NCI-H187 (cell line): ENCODE data around the gene MYO7A.
A peak's percentile ranks its signal among the peaks of the same experiment; 100 is the strongest.

ENCODE experiments used
- DNase-seq, 2 experiments: peaks; one replicate each; lab custom pipeline; 2025; lab: John Stamatoyannopoulos, UW

The MYO7A gene

DNA sequence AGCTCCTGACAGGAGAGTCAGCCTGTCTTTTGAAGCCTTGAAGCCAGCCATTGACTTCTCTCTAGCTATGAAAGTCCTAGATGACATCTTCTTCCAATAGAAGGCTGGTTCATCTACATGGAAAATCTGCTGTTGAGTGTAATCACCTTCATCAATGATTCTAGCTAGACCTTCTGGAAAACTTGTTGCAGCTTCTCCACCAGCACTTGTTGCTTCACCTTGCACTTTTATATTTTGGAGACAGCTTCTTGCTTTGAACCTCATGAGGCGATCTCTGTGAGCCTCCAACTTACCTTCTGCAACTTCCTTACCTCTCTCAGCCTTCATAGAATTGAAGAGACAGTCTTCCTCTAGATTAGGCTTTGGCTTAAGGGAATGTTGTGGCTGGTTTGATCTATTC is 58.3 kb downstream of the MYO7A start:
- DNase-seq = no peak

DNA sequence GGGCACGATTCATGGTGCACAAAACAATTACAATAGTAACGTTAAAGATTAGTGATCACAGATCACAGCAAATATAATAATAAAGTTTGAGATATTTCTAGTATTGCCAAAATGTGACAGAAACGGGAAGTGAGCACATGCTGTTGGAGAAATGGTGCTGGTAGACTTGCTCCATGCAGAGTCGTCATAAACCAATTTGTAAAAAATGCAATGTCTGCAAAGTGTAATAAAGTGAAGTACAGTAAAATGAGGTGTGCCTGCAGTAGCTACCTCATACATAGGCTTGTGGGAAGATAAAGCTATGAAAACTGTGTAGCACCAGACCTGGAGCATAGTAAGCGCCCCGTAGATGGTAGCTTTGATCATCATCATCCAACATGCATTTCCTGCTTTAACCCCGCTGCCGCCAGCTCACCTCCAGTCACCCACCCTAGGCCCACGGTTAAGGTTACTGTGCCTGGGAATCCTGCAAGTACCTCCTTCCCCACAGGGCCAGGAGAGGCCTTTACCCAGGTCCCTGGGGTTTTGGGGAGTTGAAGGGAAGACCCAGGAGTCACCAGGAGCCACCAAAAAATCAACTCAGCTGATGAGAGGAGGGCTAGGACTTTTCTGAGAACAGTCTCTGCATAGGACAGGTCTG is 59.2 kb downstream of the MYO7A start:
- DNase-seq = no peak

GRCh38 chr11:77187776-77188632 is 60.0 kb downstream of the MYO7A start:
- peak; percentile 41 to 44 for DNase-seq

DNA sequence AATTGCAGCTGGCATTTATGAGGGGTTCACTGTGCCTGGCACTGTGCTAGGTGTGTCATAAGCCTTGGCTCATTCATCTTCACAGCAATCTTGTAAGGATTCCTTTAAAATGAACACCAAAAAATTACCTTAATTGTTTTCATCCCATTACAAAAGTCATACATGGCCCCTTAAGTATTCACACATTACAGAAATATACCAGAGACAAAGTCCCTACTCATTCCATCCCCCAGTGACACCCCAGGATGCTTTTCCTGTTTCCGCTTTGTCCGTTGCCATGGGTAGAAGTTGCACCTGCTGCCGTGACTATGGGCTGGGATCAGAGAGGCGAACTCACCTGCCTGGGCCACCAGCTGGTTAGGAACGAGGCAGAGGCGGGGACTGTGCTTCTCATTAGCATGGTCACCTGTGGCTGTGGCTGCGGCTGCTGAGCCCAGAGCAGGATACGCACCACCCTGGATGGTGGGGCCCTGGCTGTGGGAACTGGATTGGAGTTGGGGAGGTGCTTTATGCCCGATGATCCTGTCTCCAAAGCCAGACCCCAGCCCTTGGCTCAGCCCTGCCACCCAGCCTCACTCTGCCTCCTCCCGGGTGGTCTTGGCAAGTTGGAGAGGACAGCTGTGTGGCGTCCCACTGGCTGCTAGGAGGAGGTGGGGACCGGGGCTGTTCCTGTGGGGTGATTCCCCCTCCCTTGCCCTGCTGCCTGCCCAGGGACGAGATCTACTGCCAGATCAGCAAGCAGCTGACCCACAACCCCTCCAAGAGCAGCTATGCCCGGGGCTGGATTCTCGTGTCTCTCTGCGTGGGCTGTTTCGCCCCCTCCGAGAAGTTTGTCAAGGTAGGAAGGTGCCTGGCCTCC is 60.8 kb downstream of the MYO7A start:
- DNase-seq = peak; percentile 22 to 35

- DNase-seq = no peak
These were observed 61.7 kb downstream of the MYO7A start for GRCh38 chr11:77189588-77190210.

DNA sequence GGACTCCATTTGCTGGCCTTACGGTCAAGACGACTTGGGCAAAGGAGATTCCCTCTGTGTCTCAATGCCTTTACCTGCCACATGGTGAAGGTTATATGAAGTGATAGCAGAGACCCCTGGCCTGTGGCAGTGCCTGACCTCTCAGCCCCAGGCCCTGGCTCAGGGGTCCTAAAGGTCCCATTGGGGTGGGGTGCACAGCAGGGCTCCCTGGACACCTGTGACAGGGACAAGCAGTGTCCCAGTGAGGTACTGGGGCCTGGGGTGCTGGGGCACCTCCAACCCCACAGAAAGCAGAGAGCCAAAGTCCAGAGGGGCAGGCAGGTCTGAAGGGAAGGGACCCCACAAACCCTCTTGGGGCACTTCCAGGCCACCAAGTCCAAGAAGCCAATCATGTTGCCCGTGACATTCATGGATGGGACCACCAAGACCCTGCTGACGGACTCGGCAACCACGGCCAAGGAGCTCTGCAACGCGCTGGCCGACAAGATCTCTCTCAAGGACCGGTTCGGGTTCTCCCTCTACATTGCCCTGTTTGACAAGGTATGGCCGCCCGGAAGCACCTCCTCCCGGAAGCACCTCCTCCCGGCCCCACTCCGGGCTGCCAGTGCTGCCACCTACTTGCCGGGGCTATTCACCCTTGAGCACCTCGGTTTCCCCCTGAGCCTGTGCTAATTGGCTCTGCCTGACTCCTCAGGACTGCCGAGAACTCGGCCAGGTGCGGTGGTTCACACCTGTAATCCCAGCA is 62.5 kb downstream of the MYO7A start:
- DNase-seq = no peak

DNA sequence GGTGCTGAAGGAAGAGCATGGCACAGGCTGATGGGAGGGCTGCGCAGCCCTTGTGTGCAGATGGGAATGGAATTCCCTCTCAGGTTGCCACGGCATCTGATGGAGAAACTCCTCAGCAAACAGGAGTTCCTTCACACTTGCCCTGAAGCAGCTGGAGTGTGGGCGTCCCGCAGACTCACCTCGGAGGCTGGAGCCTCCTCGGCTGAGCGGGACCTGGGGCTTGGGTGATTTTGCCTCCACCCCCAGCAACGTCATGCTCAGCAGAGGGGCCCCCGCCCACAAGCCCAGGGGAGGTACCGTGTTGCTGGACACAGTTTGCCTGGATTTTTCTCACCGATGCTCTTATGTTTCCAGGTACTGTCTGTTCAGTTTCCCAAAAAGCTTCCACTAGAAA is 63.4 kb downstream of the MYO7A start:
- DNase-seq = no peak

DNA sequence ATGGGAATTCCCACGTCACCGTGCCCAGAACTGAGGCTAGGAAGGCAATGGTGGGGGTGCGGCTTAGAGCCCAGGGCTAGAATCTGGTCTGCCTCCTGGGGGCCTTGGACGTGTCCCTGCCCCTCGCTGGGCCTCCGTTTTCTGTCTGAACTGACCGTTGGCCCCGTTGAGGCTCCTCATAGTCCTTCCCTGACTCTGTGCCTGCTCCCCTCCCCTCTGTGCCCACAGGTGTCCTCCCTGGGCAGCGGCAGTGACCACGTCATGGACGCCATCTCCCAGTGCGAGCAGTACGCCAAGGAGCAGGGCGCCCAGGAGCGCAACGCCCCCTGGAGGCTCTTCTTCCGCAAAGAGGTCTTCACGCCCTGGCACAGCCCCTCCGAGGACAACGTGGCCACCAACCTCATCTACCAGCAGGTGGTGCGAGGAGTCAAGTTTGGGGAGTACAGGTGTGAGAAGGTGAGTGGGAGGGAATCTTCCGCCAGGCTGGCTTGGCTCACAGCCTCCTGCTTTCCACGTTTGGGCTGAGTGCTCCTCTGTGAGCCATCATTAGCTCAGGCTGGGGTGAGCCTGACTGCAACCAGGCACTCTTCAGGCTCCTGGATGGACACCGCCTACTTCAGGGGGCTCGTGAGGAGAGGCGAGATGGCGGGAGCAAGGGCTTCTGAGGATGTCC is 63.9 kb downstream of the MYO7A start:
- peak; percentile 55 to 57 for DNase-seq

DNA sequence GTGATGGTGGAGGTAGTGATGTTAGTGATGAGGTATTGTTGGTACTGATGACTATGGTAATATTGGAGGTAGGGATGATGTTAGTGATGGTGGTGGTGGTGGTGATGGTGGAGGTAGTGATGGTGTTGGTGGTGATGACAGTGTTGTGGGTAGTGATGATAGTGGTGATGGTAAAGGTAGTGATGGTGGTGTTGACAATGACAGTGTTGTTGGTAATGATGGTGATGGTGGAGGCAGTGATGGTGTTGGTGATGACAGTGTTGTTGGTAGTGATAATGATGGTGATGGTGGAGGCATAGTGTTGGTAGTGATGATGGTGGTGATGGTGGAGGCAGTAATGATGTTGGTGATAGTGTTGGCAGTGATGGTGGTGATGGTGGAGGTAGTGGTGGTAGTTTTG is 65.1 kb downstream of the MYO7A start:
- no peak for DNase-seq

DNA sequence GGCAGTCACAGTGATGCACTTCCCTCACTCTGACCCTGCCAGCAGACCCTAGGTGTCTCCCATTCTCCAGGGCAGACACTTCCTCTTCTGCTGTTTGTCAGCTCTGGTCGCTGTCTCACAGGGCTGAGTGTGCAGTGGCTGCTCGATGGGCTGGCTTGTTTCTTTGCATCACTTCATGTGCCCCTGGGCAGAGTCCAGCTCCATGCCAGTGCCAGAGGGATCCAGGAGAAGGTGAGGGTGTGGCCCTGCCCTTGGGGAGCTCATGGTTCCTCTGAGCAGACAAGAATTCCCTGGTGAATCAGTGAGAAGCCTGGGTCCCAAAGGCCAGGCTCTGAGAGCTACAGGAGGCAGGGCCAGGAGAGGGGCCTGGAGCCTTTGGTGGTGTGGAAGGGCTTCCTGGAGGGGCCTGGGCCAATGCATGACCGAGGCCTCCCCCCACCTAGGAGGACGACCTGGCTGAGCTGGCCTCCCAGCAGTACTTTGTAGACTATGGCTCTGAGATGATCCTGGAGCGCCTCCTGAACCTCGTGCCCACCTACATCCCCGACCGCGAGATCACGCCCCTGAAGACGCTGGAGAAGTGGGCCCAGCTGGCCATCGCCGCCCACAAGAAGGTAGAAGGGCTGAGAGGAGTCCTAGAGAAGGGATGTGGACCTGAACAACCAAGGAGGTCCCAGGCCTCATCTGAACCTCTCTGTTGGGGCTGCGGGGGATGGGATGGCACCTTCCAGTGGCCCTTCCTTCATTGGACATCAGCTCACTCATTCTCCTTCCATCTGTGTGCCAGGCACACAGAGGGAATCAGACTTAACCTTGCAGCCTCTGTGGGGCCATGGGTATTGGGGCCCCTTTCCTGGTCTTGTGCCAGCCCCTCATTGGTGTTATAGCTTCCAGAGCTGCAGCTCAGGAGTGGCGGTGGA is 66.1 kb downstream of the MYO7A start:
- DNase-seq = no peak

- no peak for DNase-seq
These were observed 67.2 kb downstream of the MYO7A start for GRCh38 chr11:77195071-77195755.

GRCh38 chr11:77196961-77197360 is 68.9 kb downstream of the MYO7A start:
- no peak for DNase-seq

GRCh38 chr11:77197626-77198320 is 69.7 kb downstream of the MYO7A start:
- DNase-seq = no peak

- no peak for DNase-seq
These were observed 70.4 kb downstream of the MYO7A start for GRCh38 chr11:77198440-77198849.

DNA sequence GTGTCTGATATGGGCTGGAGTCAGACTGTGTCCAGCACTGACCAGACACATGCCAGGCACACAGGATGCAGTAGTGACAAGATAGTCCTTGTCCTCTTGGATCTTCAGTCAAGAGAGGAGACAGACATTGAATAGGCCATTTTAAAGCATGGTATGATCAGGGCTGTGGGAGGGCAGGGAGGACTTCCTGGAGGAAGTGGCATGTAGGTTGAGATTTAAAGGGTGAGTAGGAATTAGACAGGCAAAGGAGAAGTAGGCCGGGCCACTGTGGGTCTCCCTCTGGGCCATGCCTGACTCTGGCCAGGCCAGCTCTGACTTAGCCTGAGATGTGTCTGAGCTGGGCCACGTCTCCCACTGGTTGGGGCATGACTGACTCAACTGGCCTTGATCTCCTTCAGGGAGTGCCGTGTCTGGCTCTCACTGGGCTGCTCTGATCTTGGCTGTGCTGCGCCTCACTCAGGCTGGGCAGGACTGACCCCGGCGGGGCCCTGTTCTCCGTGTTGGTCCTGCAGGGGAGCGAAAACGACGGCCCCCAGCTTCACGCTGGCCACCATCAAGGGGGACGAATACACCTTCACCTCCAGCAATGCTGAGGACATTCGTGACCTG is 71.2 kb downstream of the MYO7A start:
- no peak for DNase-seq

DNA sequence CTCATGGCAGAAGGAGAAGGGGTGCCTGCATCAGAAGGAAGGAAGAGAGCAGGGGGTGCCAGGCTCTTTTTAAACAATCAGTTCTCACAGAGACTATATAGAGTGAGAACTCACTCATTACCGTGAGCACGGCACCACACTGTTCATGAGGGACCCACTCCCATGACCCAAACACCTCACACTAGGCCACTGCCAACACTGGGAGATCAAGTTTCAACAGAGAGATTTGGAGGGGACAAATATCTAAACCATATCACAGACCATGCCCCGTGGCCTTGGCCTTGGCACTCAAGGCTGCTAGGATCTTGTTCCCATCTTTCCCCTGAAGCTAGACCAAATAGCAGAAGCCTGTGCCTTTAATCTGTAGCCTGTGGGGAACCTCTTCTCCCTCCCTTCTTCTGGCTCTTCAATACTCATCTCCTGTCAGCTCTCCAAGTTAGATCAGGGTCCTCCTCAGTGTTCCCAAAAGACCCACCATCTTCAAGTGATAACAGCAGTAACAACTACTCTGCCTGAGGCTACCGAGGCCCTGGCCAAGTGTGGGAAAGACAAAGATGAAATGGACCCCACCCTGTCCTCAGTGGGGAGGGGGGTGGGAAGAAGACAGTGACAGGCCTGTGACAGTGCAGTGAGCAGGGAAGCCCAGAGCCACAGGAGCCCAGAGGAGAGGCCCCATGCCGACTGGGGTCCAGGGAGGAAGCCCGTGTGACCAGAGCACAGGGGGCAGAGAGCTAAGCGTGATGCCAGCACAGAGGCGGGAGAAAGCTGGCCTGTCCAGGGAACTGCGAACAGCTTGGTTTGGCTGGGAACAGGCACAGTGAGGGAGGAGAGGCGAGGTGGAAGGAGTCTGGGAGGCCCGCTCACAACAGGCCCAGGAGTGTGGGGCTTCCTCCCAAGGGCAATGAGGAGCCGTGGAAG is 72.6 kb downstream of the MYO7A start:
- no peak for DNase-seq

GRCh38 chr11:77201370-77201769 is 73.3 kb downstream of the MYO7A start:
- DNase-seq = no peak
